ENCODE results near the gene INSC. TPM values are rescaled to one million over a fixed set of nuclear protein-coding genes. Genes with fewer than 3 reads are reported as not detected.

INSC gene
- polyA plus RNA-seq, 3 donors = not detected

DNA sequence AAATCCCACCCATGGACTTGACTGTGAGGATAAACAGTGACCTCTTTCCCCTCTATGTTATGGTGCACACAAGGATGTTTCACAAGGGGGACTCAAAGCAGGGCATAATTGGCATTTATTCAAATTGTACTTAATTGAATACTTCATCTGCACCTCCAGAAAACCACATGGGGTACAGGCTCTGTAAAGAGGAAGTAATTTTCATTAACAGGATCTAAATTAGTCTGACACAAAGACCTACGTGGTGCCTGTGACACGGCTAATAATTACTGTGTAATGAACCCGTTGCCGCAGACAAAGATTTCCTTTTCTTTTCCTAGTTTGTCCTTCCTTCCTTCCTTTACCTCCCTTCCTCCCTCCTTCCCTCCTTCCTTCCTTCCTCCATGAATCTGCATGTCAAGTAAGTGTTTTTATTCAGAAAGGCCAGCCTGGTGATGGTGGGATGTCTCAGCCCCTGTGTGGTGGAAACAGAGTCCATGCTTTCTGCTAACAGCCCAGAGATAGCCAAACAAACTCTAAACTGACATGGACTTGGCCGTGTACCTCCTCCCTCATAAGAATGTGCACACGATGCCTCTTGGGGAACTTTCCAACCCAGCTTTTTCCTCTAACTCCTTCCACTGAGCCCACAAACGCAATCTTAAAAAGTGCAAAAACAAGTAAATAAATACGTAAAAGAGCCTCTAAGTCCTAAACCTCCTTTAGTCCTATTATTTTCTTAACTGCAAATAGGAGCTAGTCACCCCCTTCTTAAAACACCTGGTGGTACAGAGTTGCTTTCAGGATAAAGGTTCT, 118.8 kb downstream of the INSC start:
- no peaks in the 10 kb centered on the region for H3K36me3 ChIP-seq (replicated peaks in 1 of 2; ENCODE audit: control insufficient read depth in 1 of 2, insufficient read depth in 2 of 2, low read length in 2 of 2)
- no peaks in the 10 kb centered on the region for H4K20me1 ChIP-seq (ENCODE audit: insufficient read depth, low read length)
- no peak for DNase-seq
- Mint-ChIP-seq H3K36me3 (no peaks in the 10 kb centered on the region), H3K9me3 (peaks cover 0 to 5% (median 0%) of the 10 kb centered on the region in 7 donors), H3K27ac (no peak overlapping the region), H3K4me1 (peaks cover 3% of the 10 kb centered on the region), H3K27me3 (ENCODE audit: low read depth in 3 of 3) (peaks cover 0 to 6% (median 2%) of the 10 kb centered on the region in 3 donors), H3K4me3 (no peak overlapping the region)
- intact Hi-C loops (cut with micrococcal nuclease) = no loop called here
- H2AFZ ChIP-seq (ENCODE audit: insufficient read depth, low read depth, low read length, poor library complexity, severe bottlenecking) = no peak overlapping the region
- TF ChIP-seq, protein P1, sequence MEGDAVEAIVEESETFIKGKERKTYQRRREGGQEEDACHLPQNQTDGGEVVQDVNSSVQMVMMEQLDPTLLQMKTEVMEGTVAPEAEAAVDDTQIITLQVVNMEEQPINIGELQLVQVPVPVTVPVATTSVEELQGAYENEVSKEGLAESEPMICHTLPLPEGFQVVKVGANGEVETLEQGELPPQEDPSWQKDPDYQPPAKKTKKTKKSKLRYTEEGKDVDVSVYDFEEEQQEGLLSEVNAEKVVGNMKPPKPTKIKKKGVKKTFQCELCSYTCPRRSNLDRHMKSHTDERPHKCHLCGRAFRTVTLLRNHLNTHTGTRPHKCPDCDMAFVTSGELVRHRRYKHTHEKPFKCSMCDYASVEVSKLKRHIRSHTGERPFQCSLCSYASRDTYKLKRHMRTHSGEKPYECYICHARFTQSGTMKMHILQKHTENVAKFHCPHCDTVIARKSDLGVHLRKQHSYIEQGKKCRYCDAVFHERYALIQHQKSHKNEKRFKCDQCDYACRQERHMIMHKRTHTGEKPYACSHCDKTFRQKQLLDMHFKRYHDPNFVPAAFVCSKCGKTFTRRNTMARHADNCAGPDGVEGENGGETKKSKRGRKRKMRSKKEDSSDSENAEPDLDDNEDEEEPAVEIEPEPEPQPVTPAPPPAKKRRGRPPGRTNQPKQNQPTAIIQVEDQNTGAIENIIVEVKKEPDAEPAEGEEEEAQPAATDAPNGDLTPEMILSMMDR (IDR thresholded peaks at IDR 0.05) = no peak
- no peaks in the 10 kb centered on the region for H3K9me3 ChIP-seq (replicated peaks in 1 of 2; ENCODE audit: control insufficient read depth in 1 of 2, insufficient read depth in 1 of 2, low read length in 2 of 2)
- no peak overlapping the region for H3K4me3 ChIP-seq (replicated peaks in 1 of 3; ENCODE audit: low read depth in 2 of 3, low read length in 3 of 3)
- no peak overlapping the region for H3K27ac ChIP-seq (ENCODE audit: low read depth in 1 of 2, low read length in 2 of 2)
- 89% methylated on average over 2 of the region's 8 CpGs for WGBS (ENCODE audit: insufficient coverage)
- no peak overlapping the region for H3K4me2 ChIP-seq (replicated peaks; ENCODE audit: extremely low read depth, low read length, poor library complexity, severe bottlenecking)
- no peaks in the 10 kb centered on the region for H3K27me3 ChIP-seq (ENCODE audit: control insufficient read depth in 2 of 2, insufficient read depth in 2 of 2, low read length in 2 of 2)
- no peaks in the 10 kb centered on the region for H3K79me2 ChIP-seq (ENCODE audit: insufficient read depth, low read length)
- no peak overlapping the region for H3K9ac ChIP-seq (ENCODE audit: insufficient read depth, low read length, poor library complexity, severe bottlenecking)
- H3K4me1 ChIP-seq (ENCODE audit: control insufficient read depth in 1 of 2, insufficient read depth in 2 of 2, low read length in 2 of 2) = no peaks in the 10 kb centered on the region

DNA sequence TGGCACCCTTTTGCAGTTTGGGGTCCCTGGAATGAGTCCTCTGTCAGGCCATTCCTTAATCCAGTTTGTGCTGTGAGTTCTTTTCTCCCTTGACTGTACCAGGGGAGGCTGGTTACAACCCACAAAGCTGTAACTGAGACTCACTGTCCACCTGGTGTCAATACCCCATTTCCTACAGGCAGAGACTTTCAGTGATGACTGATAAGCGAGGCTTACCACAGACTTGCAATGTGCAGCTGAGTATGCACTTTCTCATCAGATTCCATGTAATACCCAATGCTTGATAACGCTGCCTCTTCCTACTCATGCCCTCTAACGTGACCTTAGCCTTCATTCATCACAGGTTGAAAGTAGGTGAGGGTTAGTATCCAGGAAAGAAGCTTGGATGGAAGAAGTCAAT, 120.1 kb downstream of the INSC start:
- intact Hi-C loops (cut with micrococcal nuclease) = no loop called here
- Histone ChIP-seq H3K9me3 (replicated peaks in 1 of 2; ENCODE audit: control insufficient read depth in 1 of 2, insufficient read depth in 1 of 2, low read length in 2 of 2) (no peaks in the 10 kb centered on the region), H2AFZ (ENCODE audit: insufficient read depth, low read depth, low read length, poor library complexity, severe bottlenecking) (no peak overlapping the region), H4K20me1 (ENCODE audit: insufficient read depth, low read length) (no peaks in the 10 kb centered on the region), H3K79me2 (ENCODE audit: insufficient read depth, low read length) (no peaks in the 10 kb centered on the region), H3K27me3 (ENCODE audit: control insufficient read depth in 2 of 2, insufficient read depth in 2 of 2, low read length in 2 of 2) (no peaks in the 10 kb centered on the region), H3K9ac (ENCODE audit: insufficient read depth, low read length, poor library complexity, severe bottlenecking) (no peak overlapping the region), H3K4me2 (replicated peaks; ENCODE audit: extremely low read depth, low read length, poor library complexity, severe bottlenecking) (no peak overlapping the region), H3K36me3 (replicated peaks in 1 of 2; ENCODE audit: control insufficient read depth in 1 of 2, insufficient read depth in 2 of 2, low read length in 2 of 2) (no peaks in the 10 kb centered on the region), H3K27ac (ENCODE audit: low read depth in 1 of 2, low read length in 2 of 2) (no peak overlapping the region), H3K4me1 (ENCODE audit: control insufficient read depth in 1 of 2, insufficient read depth in 2 of 2, low read length in 2 of 2) (no peaks in the 10 kb centered on the region), H3K4me3 (replicated peaks in 1 of 3; ENCODE audit: low read depth in 2 of 3, low read length in 3 of 3) (no peak overlapping the region)
- DNase-seq = no peak
- Mint-ChIP-seq H3K4me1 (peaks cover 3% of the 10 kb centered on the region), H3K4me3 (no peak overlapping the region), H3K36me3 (no peaks in the 10 kb centered on the region), H3K27me3 (ENCODE audit: low read depth in 3 of 3) (peaks cover 0 to 6% (median 4%) of the 10 kb centered on the region in 3 donors), H3K9me3 (peaks cover 0 to 7% (median 0%) of the 10 kb centered on the region in 7 donors), H3K27ac (no peak overlapping the region)
- 100% methylated on average over 1 of the region's 3 CpGs for WGBS (ENCODE audit: insufficient coverage)
- TF ChIP-seq, protein P1 (IDR thresholded peaks at IDR 0.05) = no peak

All from CD14-positive monocyte (primary cell).